CD14-positive monocyte (primary cell): ENCODE results near the gene KLF13. TPM values are rescaled to one million over a fixed set of nuclear protein-coding genes. Genes with fewer than 3 reads are reported as not detected.

Source experiments
- DNase-seq, 3 donors: peaks; one replicate each; pipeline ENCODE4 v3.0.0-alpha.2; 2011 to 2022
- H2AFZ ChIP-seq: 2 replicates; pipeline ENCODE4 v1.6.0; 2012; ENCODE audit warnings: mild to moderate bottlenecking, low read depth, low read length, inconsistent platforms; ENCODE audit not compliant: insufficient read depth, poor library complexity, severe bottlenecking
- H3K27ac ChIP-seq, 2 donors: 1 replicate in 1 of 2; 2 replicates in 1 of 2; pipeline ENCODE4 v1.5.1; 2012 to 2013; ENCODE audit warnings: low read length in 2 of 2, control low read depth in 1 of 2, inconsistent platforms in 1 of 2, low read depth in 1 of 2, mild to moderate bottlenecking in 1 of 2
- H3K27me3 ChIP-seq, 2 donors: one replicate each; pipeline versions ENCODE4 v1.6.0 to v1.6.1; 2011 to 2013; ENCODE audit warnings: low read length in 2 of 2; ENCODE audit not compliant: control insufficient read depth in 2 of 2, insufficient read depth in 2 of 2
- H3K36me3 ChIP-seq, 2 donors: replicated peaks in 1 of 2; 1 replicate in 1 of 2; 2 replicates in 1 of 2; pipeline versions ENCODE4 v1.5.1 to v1.6.1; 2012 to 2013; ENCODE audit warnings: low read length in 2 of 2, control low read depth in 1 of 2, inconsistent platforms in 1 of 2, mild to moderate bottlenecking in 1 of 2; ENCODE audit not compliant: insufficient read depth in 2 of 2, control insufficient read depth in 1 of 2
- H3K4me1 ChIP-seq, 2 donors: 1 replicate in 1 of 2; 2 replicates in 1 of 2; pipeline versions ENCODE4 v1.5.1 to v1.6.1; 2012 to 2013; ENCODE audit warnings: low read length in 2 of 2, control low read depth in 1 of 2, inconsistent platforms in 1 of 2, mild to moderate bottlenecking in 1 of 2, moderate library complexity in 1 of 2; ENCODE audit not compliant: insufficient read depth in 2 of 2, control insufficient read depth in 1 of 2
- H3K4me2 ChIP-seq: replicated peaks from 2 replicates; pipeline ENCODE3; 2012; ENCODE audit warnings: low read length, moderate library complexity, mild to moderate bottlenecking; ENCODE audit not compliant: poor library complexity, severe bottlenecking; ENCODE audit errors: extremely low read depth
- H3K4me3 ChIP-seq, 3 experiments: fragments of 200-600 bp in 1 of 3; sonication (generic) in 1 of 3; replicated peaks in 1 of 3; 1 replicate in 2 of 3; 2 replicates in 1 of 3; pipeline ENCODE4 v1.5.1; 2011 to 2013; ENCODE audit warnings: low read length in 3 of 3, mild to moderate bottlenecking in 3 of 3, control low read depth in 2 of 3, low read depth in 2 of 3, inconsistent platforms in 1 of 3, moderate library complexity in 1 of 3
- H3K79me2 ChIP-seq: 2 replicates; pipeline ENCODE4 v1.6.0; 2012; ENCODE audit warnings: mild to moderate bottlenecking, control low read depth, inconsistent platforms, low read length, moderate library complexity; ENCODE audit not compliant: insufficient read depth
- H3K9ac ChIP-seq: 2 replicates; pipeline ENCODE4 v1.6.0; 2017; ENCODE audit warnings: low read length, mild to moderate bottlenecking; ENCODE audit not compliant: insufficient read depth, poor library complexity, severe bottlenecking
- H3K9me3 ChIP-seq, 2 donors: replicated peaks in 1 of 2; 1 replicate in 1 of 2; 2 replicates in 1 of 2; pipeline versions ENCODE4 v1.5.1 to v1.6.1; 2012 to 2013; ENCODE audit warnings: low read length in 2 of 2, control low read depth in 1 of 2; ENCODE audit not compliant: control insufficient read depth in 1 of 2, insufficient read depth in 1 of 2
- H4K20me1 ChIP-seq: 2 replicates; pipeline ENCODE4 v1.6.0; 2012; ENCODE audit warnings: mild to moderate bottlenecking, low read length, control low read depth, moderate library complexity; ENCODE audit not compliant: insufficient read depth
- H3K27ac Mint-ChIP-seq, 7 donors: one replicate each; pipeline ENCODE4 v1.8.0; 2020; ENCODE audit warnings: mild to moderate bottlenecking in 7 of 7, mixed read lengths in 7 of 7, moderate library complexity in 6 of 7, inconsistent platforms in 2 of 7
- H3K27me3 Mint-ChIP-seq, 3 donors: one replicate each; pipeline ENCODE4 v1.8.0; 2021 to 2022; ENCODE audit warnings: low read depth in 3 of 3, mild to moderate bottlenecking in 3 of 3, mixed read lengths in 3 of 3, moderate library complexity in 3 of 3, inconsistent platforms in 1 of 3
- H3K36me3 Mint-ChIP-seq, 2 donors: one replicate each; pipeline ENCODE4 v1.8.0; 2020; ENCODE audit warnings: mixed read lengths in 2 of 2, inconsistent platforms in 1 of 2, mild to moderate bottlenecking in 1 of 2
- H3K4me1 Mint-ChIP-seq: one replicate; pipeline ENCODE4 v1.8.0; 2020; ENCODE audit warnings: mild to moderate bottlenecking, mixed read lengths
- H3K4me3 Mint-ChIP-seq, 2 donors: one replicate each; pipeline ENCODE4 v1.8.0; 2020; ENCODE audit warnings: mild to moderate bottlenecking in 2 of 2, mixed read lengths in 2 of 2, moderate library complexity in 1 of 2
- H3K9me3 Mint-ChIP-seq, 7 donors: one replicate each; pipeline ENCODE4 v1.8.0; 2020 to 2022; ENCODE audit warnings: mixed read lengths in 7 of 7, mild to moderate bottlenecking in 6 of 7, moderate library complexity in 6 of 7, inconsistent platforms in 2 of 7
- CTCF ChIP-seq: fragments of 200-600 bp; IDR thresholded peaks from one replicate; pipeline ENCODE4 v1.8.0; 2022; ENCODE audit warnings: antibody characterized with exemption, mild to moderate bottlenecking
- WGBS: methylation state at CpG from one replicate; pipeline ENCODE4 v1.1.5; 2013; ENCODE audit warnings: missing lambda C conversion rate; ENCODE audit not compliant: insufficient coverage; 5-methylcytosine and 5-hydroxymethylcytosine counted together
- intact Hi-C, 2 donors: fragments of 100-400 bp; cut with micrococcal nuclease; formaldehyde crosslinking; loops; one replicate each; pipeline versions ENCODE4 v1.15.0 to v1.15.1; 2023
- polyA plus RNA-seq, 3 donors: library from polyadenylated mRNA; depleted of rRNA in 1 of 3; unstranded in 2 of 3; stranded (reverse) in 1 of 3; fragments of 300-500 nt in 2 of 3; fragments of >200 nt in 1 of 3; fragmentation: Illumina TruSeq in 2 of 3; gene quantifications; 1 replicate in 2 of 3; 2 replicates in 1 of 3; pipeline ENCODE4 v1.2.3, GENCODE V29; 2012 to 2021

The KLF13 gene
- polyA plus RNA-seq, 3 donors: 22.5 to 121 (median 28.0) TPM

GRCh38 chr15:31402003-31402402, 75.4 kb downstream of the KLF13 start:
- Histone ChIP-seq H3K27me3 (no peaks in the 10 kb centered on the region), H2AFZ (no peak overlapping the region), H3K9me3 (peaks cover 0 to 8% of the 10 kb centered on the region in 2 donors), H3K4me2 (no peak overlapping the region), H3K27ac (no peak overlapping the region), H3K4me1 (peaks cover 21 to 26% of the 10 kb centered on the region in 2 donors), H3K9ac (no peak overlapping the region), H3K4me3 (no peak overlapping the region), H3K79me2 (no peaks in the 10 kb centered on the region), H3K36me3 (no peaks in the 10 kb centered on the region), H4K20me1 (no peaks in the 10 kb centered on the region)
- Mint-ChIP-seq H3K36me3 (peaks cover 0 to 2% of the 10 kb centered on the region in 2 donors), H3K27me3 (peaks cover 2 to 7% (median 2%) of the 10 kb centered on the region in 3 donors), H3K4me3 (no peak overlapping the region), H3K27ac (no peak overlapping the region), H3K4me1 (peaks cover 29% of the 10 kb centered on the region), H3K9me3 (peaks cover 0 to 11% (median 5%) of the 10 kb centered on the region in 7 donors)
- DNase-seq: no peak
- intact Hi-C loops: no loop called here
- WGBS: 91% methylated on average over 7 of the region's 8 CpGs
- TF ChIP-seq CTCF: no peak

GRCh38 chr15:31402511-31403056, 75.9 kb downstream of the KLF13 start:
- Histone ChIP-seq H3K27me3 (no peaks in the 10 kb centered on the region), H3K4me3 (no peak overlapping the region), H3K9ac (no peak overlapping the region), H4K20me1 (no peaks in the 10 kb centered on the region), H3K27ac (no peak overlapping the region), H3K4me2 (no peak overlapping the region), H3K79me2 (no peaks in the 10 kb centered on the region), H3K4me1 (peaks cover 20 to 28% of the 10 kb centered on the region in 2 donors), H2AFZ (no peak overlapping the region), H3K36me3 (no peaks in the 10 kb centered on the region), H3K9me3 (peaks cover 0 to 8% of the 10 kb centered on the region in 2 donors)
- H3K27ac Mint-ChIP-seq: no peak overlapping the region
- peaks cover 2 to 7% (median 2%) of the 10 kb centered on the region in 3 donors for H3K27me3 Mint-ChIP-seq
- TF ChIP-seq CTCF: no peak
- no peak overlapping the region for H3K4me3 Mint-ChIP-seq
- intact Hi-C loops: no loop called here
- no peak for DNase-seq
- H3K36me3 Mint-ChIP-seq: peaks cover 0 to 2% of the 10 kb centered on the region in 2 donors
- peaks cover 0 to 11% (median 5%) of the 10 kb centered on the region in 7 donors for H3K9me3 Mint-ChIP-seq
- peaks cover 31% of the 10 kb centered on the region for H3K4me1 Mint-ChIP-seq
- WGBS: 76% methylated on average over 7 of the region's 13 CpGs
